ENCODE measurements around the gene FMNL2.

FMNL2 gene

GRCh38 chr2:152405206-152406118 is 70.5 kb downstream of the FMNL2 start:
- no peak for DNase-seq

- no peak for DNase-seq
Observed at GRCh38 chr2:152406119-152406835, 71.3 kb downstream of the FMNL2 start.

- DNase-seq = no peak
Observed at GRCh38 chr2:152406836-152407161, 71.8 kb downstream of the FMNL2 start.

- peak in 1 of 5 donors; percentile 31 for DNase-seq
Observed at GRCh38 chr2:152407204-152407721, 72.3 kb downstream of the FMNL2 start.

GRCh38 chr2:152407806-152408205 is 72.8 kb downstream of the FMNL2 start:
- DNase-seq = no peak

GRCh38 chr2:152408254-152408653 is 73.3 kb downstream of the FMNL2 start:
- no peak for DNase-seq

GRCh38 chr2:152409386-152410164 is 74.6 kb downstream of the FMNL2 start:
- no peak for DNase-seq

- DNase-seq = no peak
Observed at GRCh38 chr2:152410165-152410597, 75.2 kb downstream of the FMNL2 start.

- no peak for DNase-seq
Observed at GRCh38 chr2:152411154-152411553, 76.2 kb downstream of the FMNL2 start.

- no peak for DNase-seq
Observed at GRCh38 chr2:152413228-152414030, 78.5 kb downstream of the FMNL2 start.

GRCh38 chr2:152415231-152415642 is 80.3 kb downstream of the FMNL2 start:
- peak in 1 of 5 donors; percentile 16 for DNase-seq

GRCh38 chr2:152415796-152416195 is 80.8 kb downstream of the FMNL2 start:
- no peak for DNase-seq

GRCh38 chr2:152418688-152419087 is 83.7 kb downstream of the FMNL2 start:
- DNase-seq = peak in 1 of 5 donors; percentile 15

- no peak for DNase-seq
Observed at GRCh38 chr2:152419944-152420343, 85.0 kb downstream of the FMNL2 start.

- DNase-seq = peak in 1 of 5 donors; percentile 12
Observed at GRCh38 chr2:152420363-152420762, 85.4 kb downstream of the FMNL2 start.

- no peak for DNase-seq
Observed at GRCh38 chr2:152420936-152421335, 86.0 kb downstream of the FMNL2 start.

- DNase-seq = peak in 1 of 5 donors; percentile 53
Observed at GRCh38 chr2:152421521-152422370, 86.8 kb downstream of the FMNL2 start.

- no peak for DNase-seq
Observed at GRCh38 chr2:152423684-152424083, 88.7 kb downstream of the FMNL2 start.

GRCh38 chr2:152425765-152426727 is 91.1 kb downstream of the FMNL2 start:
- no peak for DNase-seq

GRCh38 chr2:152426801-152427200 is 91.8 kb downstream of the FMNL2 start:
- DNase-seq = no peak

Measured in T-helper 1 cell (primary cell).